ENCODE results near the gene NAT10.

DNA sequence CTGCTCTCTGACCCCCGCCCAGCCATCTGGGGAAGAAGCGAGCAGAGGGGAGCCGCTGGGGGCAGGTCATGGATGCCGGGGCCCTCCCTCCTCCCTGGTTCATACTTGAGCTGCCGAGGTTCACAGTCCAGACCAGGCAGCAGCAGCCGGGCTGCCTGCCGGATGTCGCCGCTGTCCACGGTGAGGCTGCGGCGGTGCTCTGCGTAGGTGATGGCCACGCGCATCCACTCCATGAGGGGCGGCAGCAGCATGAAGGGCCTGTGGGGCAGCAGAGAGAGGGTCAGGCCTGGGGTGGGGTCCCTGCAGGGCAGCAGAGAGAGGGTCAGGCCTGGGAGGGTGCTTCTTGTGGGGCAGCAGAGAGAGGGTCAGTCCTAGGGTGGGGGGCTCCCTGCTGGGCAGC is 67.6 kb downstream of the NAT10 start:
- TF ChIP-seq EZH2 (IDR thresholded peaks at IDR 0.05; ENCODE audit: insufficient read depth, low read length): no peak
- TF ChIP-seq, protein P1, sequence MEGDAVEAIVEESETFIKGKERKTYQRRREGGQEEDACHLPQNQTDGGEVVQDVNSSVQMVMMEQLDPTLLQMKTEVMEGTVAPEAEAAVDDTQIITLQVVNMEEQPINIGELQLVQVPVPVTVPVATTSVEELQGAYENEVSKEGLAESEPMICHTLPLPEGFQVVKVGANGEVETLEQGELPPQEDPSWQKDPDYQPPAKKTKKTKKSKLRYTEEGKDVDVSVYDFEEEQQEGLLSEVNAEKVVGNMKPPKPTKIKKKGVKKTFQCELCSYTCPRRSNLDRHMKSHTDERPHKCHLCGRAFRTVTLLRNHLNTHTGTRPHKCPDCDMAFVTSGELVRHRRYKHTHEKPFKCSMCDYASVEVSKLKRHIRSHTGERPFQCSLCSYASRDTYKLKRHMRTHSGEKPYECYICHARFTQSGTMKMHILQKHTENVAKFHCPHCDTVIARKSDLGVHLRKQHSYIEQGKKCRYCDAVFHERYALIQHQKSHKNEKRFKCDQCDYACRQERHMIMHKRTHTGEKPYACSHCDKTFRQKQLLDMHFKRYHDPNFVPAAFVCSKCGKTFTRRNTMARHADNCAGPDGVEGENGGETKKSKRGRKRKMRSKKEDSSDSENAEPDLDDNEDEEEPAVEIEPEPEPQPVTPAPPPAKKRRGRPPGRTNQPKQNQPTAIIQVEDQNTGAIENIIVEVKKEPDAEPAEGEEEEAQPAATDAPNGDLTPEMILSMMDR (IDR thresholded peaks at IDR 0.05; ENCODE audit: insufficient read depth, low read depth, low read length): no peak
